ENCODE measurements around the gene ZDHHC6.
"Not testable (repeated sequence)": the region's sequence is repeated elsewhere in the genome, so short reads cannot be mapped to it uniquely, and the experiment has no call there.

Gene ZDHHC6

GRCh38 chr10:112393341-112393740, 53.4 kb downstream of the ZDHHC6 start:
- no peak for DNase-seq (ENCODE audit: low read depth in 1 of 2, low spot score in 1 of 2)

DNA sequence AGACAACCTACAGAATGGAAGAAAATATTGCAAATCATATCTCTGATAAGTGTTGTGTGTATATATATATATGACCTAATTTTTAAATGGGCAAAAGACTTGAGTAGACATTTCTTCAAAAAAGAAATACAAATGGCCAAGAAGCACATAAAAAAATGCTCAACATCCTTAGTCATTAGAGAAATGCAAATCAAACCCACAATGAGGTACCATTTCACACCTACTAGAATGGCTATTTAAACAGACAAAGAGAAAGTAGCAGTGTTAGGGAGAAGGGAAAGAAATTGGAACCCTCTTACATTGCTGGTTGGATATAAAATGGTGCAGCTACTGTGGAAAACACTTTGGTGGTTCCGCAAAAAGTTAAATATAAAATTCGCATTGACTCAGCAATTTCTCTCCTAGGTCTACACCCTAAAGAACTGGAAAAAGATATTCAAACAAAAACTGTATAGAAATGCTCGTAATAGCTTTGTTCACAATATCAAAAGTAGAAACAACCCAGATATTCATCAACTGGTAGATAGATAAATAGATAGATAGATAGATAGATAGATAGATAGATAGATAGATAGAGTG, 56.5 kb downstream of the ZDHHC6 start:
- no peak for DNase-seq (ENCODE audit: low read depth in 1 of 2, low spot score in 1 of 2)

GRCh38 chr10:112389271-112389822, 57.4 kb downstream of the ZDHHC6 start:
- DNase-seq (ENCODE audit: low read depth in 1 of 2, low spot score in 1 of 2) = no peak

DNA sequence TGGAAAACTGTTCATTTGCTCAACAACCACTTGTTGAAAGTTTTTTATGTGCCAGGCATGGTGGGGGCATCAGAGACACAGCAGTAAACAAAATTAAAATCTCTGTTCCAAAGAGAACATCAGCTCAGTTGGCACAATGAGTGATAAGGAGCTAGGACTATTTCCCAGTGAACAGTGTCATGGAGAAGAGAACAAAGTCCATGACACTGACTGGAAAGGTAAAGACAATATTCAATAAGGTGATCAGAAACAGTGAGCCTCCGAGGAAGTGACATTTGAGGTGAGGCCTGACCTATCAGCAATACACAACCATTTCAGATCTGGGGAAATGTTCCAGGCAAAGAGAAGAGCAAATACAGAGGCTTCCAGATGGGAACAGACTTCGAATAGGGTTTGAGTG, 58.2 kb downstream of the ZDHHC6 start:
- no peak for DNase-seq (ENCODE audit: low read depth in 1 of 2, low spot score in 1 of 2)

- DNase-seq (ENCODE audit: low read depth in 1 of 2, low spot score in 1 of 2) = not testable (repeated sequence)
These were observed 58.7 kb downstream of the ZDHHC6 start for GRCh38 chr10:112388056-112388455.

DNA sequence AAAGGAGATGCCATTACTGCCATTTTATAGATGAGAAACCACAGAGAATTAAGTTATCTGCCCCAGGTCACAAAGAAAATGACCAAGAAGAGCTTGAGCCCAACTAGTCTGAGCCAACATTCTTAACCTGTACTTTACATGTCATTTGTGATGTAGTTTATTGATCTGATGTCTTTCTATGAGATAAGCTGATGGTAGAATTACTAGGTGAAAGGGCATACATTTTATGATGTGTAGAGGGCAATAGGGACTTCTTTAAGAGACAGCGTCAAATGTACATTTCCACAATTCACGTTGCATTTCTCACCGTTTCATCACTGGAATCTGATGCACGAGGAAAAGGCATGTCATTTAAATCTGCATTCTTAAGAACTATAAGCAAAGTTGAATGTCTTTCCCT, 61.5 kb downstream of the ZDHHC6 start:
- DNase-seq (ENCODE audit: low read depth in 1 of 2, low spot score in 1 of 2) = no peak

- DNase-seq (ENCODE audit: low read depth in 1 of 2, low spot score in 1 of 2) = no peak
These were observed 62.6 kb downstream of the ZDHHC6 start for GRCh38 chr10:112384141-112384540.

DNA sequence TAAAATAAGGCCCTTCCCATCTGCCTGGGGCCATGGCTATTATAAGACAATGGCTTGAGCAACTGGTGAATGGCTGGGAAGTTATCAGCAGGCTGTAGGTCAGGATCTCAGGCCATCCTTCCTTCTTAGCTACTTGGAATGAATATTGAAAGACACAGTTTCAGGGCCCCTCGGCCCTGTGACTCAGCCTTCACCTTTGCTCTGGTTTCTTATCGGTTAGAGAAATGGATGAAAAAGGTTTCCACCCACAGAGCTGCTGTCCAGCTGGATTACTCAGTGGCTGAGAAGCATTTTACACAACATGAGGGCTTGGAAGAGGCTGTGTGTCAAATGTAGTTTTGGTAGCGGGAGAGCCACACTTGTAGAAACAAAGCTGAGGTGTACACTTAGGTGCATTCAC, 63.4 kb downstream of the ZDHHC6 start:
- DNase-seq (ENCODE audit: low read depth in 1 of 2, low spot score in 1 of 2) = no peak

- DNase-seq (ENCODE audit: low read depth in 1 of 2, low spot score in 1 of 2) = no peak
These were observed 64.0 kb downstream of the ZDHHC6 start for GRCh38 chr10:112382515-112383235.
